Lung (tissue), 12 donors: ENCODE results near the gene SEC31B. TPM values are rescaled to one million over a fixed set of nuclear protein-coding genes. Genes with fewer than 3 reads are reported as not detected.

Source experiments
- ATAC-seq: fragments of 200-7000 bp; cut with Tn5 transposase; one replicate; pipeline ENCODE4 v1.9.1; 2020; ENCODE audit warnings: moderate number of reproducible peaks; ENCODE audit not compliant: insufficient read depth, low FRiP score
- DNase-seq, 3 donors: peaks; one replicate each; pipeline ENCODE4 v3.0.0-alpha.2; 2013 to 2017
- H3K27ac ChIP-seq, 2 donors: one replicate each; pipeline ENCODE4 v1.5.1; 2013; ENCODE audit warnings: mild to moderate bottlenecking in 2 of 2, moderate library complexity in 2 of 2, control low read depth in 1 of 2, inconsistent platforms in 1 of 2, low read depth in 1 of 2, low read length in 1 of 2
- H3K27me3 ChIP-seq, 3 donors: one replicate each; pipeline ENCODE4 v1.5.1; 2013; ENCODE audit warnings: low read length in 2 of 3; ENCODE audit not compliant: control insufficient read depth in 3 of 3, insufficient read depth in 3 of 3
- H3K36me3 ChIP-seq, 4 donors: one replicate each; pipeline ENCODE4 v1.5.1; 2013; ENCODE audit warnings: low read length in 4 of 4, mild to moderate bottlenecking in 1 of 4, moderate library complexity in 1 of 4; ENCODE audit not compliant: control insufficient read depth in 4 of 4, insufficient read depth in 4 of 4
- H3K4me1 ChIP-seq, 5 donors: one replicate each; pipeline ENCODE4 v1.5.1; 2013; ENCODE audit warnings: low read length in 5 of 5, mild to moderate bottlenecking in 2 of 5, moderate library complexity in 1 of 5; ENCODE audit not compliant: control insufficient read depth in 5 of 5, insufficient read depth in 5 of 5
- H3K4me3 ChIP-seq: one replicate; pipeline ENCODE4 v1.5.1; 2013; ENCODE audit warnings: mild to moderate bottlenecking, control low read depth, moderate library complexity
- H3K9ac ChIP-seq, 2 donors: one replicate each; pipeline ENCODE4 v1.5.1; 2013; ENCODE audit warnings: low read length in 2 of 2, control low read depth in 1 of 2; ENCODE audit not compliant: insufficient read depth in 1 of 2
- H3K9me3 ChIP-seq, 4 donors: one replicate each; pipeline ENCODE4 v1.5.1; 2013; ENCODE audit warnings: low read length in 3 of 4, mild to moderate bottlenecking in 1 of 4, moderate library complexity in 1 of 4; ENCODE audit not compliant: control insufficient read depth in 4 of 4, insufficient read depth in 3 of 4
- WGBS, 2 donors: extraction: QIAGEN DNeasy Blood & Tissue Kit; methylation state at CpG; one replicate each; pipeline ENCODE4 v1.1.7; 2013; 5-methylcytosine and 5-hydroxymethylcytosine counted together
- polyA plus RNA-seq, 2 donors: library from polyadenylated mRNA; stranded (reverse); fragments of 200-250 nt; gene quantifications; one replicate each; pipeline ENCODE4 v1.2.1, GENCODE V29; 2013
- total RNA-seq, 2 donors: library from RNA; depleted of rRNA in 1 of 2; stranded (reverse); fragments of >200 nt in 1 of 2; gene quantifications; one replicate each; pipeline ENCODE4 v1.2.1, GENCODE V29; 2014 to 2021
- TF ChIP-seq, protein P1 (sequence below): IDR thresholded peaks from 2 replicates; pipeline ENCODE4 v1.5.1; 2012; ENCODE audit warnings: mild to moderate bottlenecking; ENCODE audit errors: control extremely low read depth, extremely low read depth
- donor health status: control.
- donor health status: control.
- donor health status: Bipolar disorder and iron deficiency.
- donor health status: healthy.
- donor health status: DM: yes; HTN: yes; CAD: no.

Gene SEC31B
- total and polyA plus RNA-seq, 4 donors = 4.8 to 10.5 (median 9.4) TPM

DNA sequence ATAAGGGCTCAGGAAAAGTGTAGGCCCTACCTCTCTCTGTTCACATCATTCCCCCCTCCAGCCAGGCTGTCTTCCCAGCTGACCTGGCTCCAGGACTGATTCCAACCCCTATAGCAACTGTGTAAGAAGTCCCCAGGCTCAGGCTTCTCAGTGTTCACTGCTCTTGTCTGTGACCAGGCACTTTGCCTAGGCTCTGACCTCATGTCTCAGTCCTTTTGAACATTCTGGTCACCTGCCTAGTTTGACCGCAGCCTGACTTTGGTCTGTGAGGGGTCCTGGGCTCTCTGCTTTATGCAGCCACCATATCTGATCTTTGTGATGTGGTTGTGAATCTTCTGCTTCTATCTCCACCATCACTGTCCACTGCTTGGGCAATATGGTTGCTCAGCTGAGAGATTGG lies 40.6 kb upstream of the SEC31B start:
- Histone ChIP-seq H3K36me3 (peaks cover 0 to 7% (median 3%) of the 10 kb centered on the region in 4 donors), H3K27ac (no peak overlapping the region), H3K9me3 (peaks cover 0 to 8% (median 0%) of the 10 kb centered on the region in 4 donors), H3K27me3 (peaks cover 5 to 33% (median 12%) of the 10 kb centered on the region in 3 donors), H3K4me1 (peaks cover 0 to 7% (median 0%) of the 10 kb centered on the region in 5 donors), H3K9ac (no peak overlapping the region), H3K4me3 (no peak overlapping the region)
- ATAC-seq (no peak), DNase-seq (no peak)
- 94 to 95% methylated on average over 1 of the region's 1 CpG for WGBS, 2 donors
- TF ChIP-seq, protein P1, sequence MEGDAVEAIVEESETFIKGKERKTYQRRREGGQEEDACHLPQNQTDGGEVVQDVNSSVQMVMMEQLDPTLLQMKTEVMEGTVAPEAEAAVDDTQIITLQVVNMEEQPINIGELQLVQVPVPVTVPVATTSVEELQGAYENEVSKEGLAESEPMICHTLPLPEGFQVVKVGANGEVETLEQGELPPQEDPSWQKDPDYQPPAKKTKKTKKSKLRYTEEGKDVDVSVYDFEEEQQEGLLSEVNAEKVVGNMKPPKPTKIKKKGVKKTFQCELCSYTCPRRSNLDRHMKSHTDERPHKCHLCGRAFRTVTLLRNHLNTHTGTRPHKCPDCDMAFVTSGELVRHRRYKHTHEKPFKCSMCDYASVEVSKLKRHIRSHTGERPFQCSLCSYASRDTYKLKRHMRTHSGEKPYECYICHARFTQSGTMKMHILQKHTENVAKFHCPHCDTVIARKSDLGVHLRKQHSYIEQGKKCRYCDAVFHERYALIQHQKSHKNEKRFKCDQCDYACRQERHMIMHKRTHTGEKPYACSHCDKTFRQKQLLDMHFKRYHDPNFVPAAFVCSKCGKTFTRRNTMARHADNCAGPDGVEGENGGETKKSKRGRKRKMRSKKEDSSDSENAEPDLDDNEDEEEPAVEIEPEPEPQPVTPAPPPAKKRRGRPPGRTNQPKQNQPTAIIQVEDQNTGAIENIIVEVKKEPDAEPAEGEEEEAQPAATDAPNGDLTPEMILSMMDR = no peak

DNA sequence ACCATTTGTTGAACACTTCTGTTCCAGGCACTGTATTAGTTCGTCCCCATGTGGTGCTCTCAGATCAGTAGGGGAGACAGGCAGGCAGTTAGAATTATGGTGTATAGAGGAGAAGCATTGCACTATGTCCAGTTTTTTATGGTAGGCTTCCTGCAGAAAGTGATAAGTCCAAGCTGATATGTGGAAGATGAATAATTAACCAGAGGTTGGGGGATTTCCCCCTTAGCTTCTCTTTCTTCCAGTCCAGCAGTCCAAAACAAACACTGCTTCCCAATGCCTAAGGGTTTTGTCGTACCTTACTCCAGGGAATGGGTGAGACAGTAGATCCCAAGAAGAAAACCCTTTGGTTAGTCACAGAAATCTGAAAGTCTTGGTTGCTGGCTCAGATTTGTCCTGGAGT lies 35.2 kb upstream of the SEC31B start:
- H3K9me3 ChIP-seq = no peaks in the 10 kb centered on the region
- TF ChIP-seq, protein P1 = no peak

DNA sequence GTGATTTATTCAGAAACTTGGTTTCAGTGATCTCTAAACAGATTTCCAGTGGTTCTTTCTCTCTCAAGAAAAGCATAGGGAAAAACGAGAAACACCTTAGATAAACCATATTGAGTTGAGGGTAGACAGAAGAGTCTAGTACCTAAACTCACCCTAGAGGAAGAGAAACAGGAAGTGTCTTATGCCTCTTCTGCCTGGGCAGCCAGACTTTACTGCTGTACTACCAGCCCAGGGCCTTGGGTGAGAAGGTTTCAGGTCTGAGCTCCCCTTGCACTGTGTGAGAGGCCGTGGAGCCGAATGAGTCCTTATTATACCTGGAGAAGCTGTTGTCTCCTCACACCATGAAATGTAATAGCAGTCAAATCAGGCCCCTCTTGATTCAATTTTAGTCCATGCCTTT lies 34.3 kb upstream of the SEC31B start:
- Histone ChIP-seq H3K4me1 (peaks cover 0 to 1% (median 0%) of the 10 kb centered on the region in 5 donors), H3K4me3 (no peak overlapping the region), H3K27me3 (no peaks in the 10 kb centered on the region), H3K9ac (no peak overlapping the region), H3K36me3 (peaks cover 2 to 24% (median 10%) of the 10 kb centered on the region in 4 donors), H3K27ac (no peak overlapping the region), H3K9me3 (no peaks in the 10 kb centered on the region)
- DNase-seq (no peak), ATAC-seq (no peak)
- TF ChIP-seq, protein P1 = no peak
- WGBS, 2 donors = 88 to 95% methylated on average over 3 of the region's 3 CpGs

More for the DNA sequence above, 35.2 kb upstream of the SEC31B start:
- no peak overlapping the region for H3K4me3 ChIP-seq
- no peaks in the 10 kb centered on the region for H3K27me3 ChIP-seq
- no peak overlapping the region for H3K9ac ChIP-seq
- H3K4me1 ChIP-seq = peaks cover 0 to 1% (median 0%) of the 10 kb centered on the region in 5 donors
- DNase-seq = no peak
- no peak overlapping the region for H3K27ac ChIP-seq
- H3K36me3 ChIP-seq = peaks cover 2 to 16% (median 6%) of the 10 kb centered on the region in 4 donors
- 88 to 90% methylated on average over 2 of the region's 2 CpGs for WGBS, 2 donors
- no peak for ATAC-seq

DNA sequence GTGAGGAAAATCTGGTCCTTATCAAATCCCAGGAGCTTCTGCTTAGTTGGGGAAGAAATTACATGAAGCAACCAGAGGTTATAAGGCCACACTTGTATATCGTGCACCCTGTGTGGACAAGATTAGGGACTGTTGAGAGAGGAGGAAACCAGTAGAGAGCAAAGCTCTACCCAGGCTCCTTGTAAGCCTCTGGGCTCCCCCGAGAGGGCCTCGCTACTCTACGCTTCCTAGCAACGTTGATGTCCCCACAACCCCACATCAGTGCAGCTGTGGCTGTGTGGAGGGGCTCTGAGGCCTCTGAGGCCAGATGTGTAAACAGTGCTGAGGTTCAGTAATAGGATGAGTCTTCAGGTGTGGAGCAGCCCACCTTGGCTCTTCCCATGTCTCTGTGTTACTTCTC lies 32.1 kb upstream of the SEC31B start:
- WGBS, 2 donors = 75 to 81% methylated on average over 5 of the region's 5 CpGs
- H3K4me1 ChIP-seq = peaks cover 0 to 1% (median 0%) of the 10 kb centered on the region in 5 donors
- H3K27ac ChIP-seq = no peak overlapping the region
- no peaks in the 10 kb centered on the region for H3K27me3 ChIP-seq
- DNase-seq (no peak), ATAC-seq (no peak)
- no peak overlapping the region for H3K9ac ChIP-seq
- no peak overlapping the region for H3K4me3 ChIP-seq
- H3K36me3 ChIP-seq = peaks cover 18 to 44% (median 28%) of the 10 kb centered on the region in 4 donors
- TF ChIP-seq, protein P1 = no peak
- H3K9me3 ChIP-seq = no peaks in the 10 kb centered on the region
